SK-N-SH (cell line): ENCODE results near the gene C2orf42. TPM values are rescaled to one million over a fixed set of nuclear protein-coding genes. Genes with fewer than 3 reads are reported as not detected.
"Not testable (repeated sequence)": the region's sequence is repeated elsewhere in the genome, so short reads cannot be mapped to it uniquely, and the experiment has no call there.

Source experiments
- CTCF ChIA-PET: fragments of 300-600, 350-600 bp; formaldehyde crosslinking; extraction: SDS; loops from one replicate; lab custom pipeline; 2021; lab: Yijun Ruan, JAX
- POLR2A ChIA-PET: fragments of 350-600 bp; sonication (Branson Sonifier 250); formaldehyde crosslinking; extraction: SDS; loops from one replicate; lab custom pipeline; 2020; ENCODE audit warnings: antibody characterized with exemption, inconsistent platforms; lab: Yijun Ruan, JAX
- DNase-seq: peaks from one replicate; pipeline ENCODE4 v3.0.0; 2012
- H2AFZ ChIP-seq: fragments of 200-600 bp; sonication (generic); 2 replicates; pipeline ENCODE4 v1.8.1; 2016; ENCODE audit warnings: antibody characterized with exemption, mild to moderate bottlenecking, low read depth
- H3F3A ChIP-seq: fragments of 200-600 bp; sonication (generic); replicated peaks from 2 replicates; pipeline ENCODE3; 2016; ENCODE audit warnings: antibody characterized with exemption, mild to moderate bottlenecking; ENCODE audit not compliant: insufficient read depth
- H3K27ac ChIP-seq, 2 experiments: fragments of 200-500 bp in 1 of 2; fragments of 200-600 bp in 1 of 2; sonication (Bioruptor generic) in 1 of 2; sonication (generic), shearing (Covaris generic) in 1 of 2; 2 replicates each; pipeline versions ENCODE4 v1.5.1 to v1.6.1; 2014 to 2016; ENCODE audit warnings: low read depth in 2 of 2, inconsistent platforms in 1 of 2, low read length in 1 of 2, mild to moderate bottlenecking in 1 of 2, mixed read lengths in 1 of 2
- H3K27me3 ChIP-seq: fragments of 200-600 bp; sonication (generic), shearing (Covaris generic); 2 replicates; pipeline ENCODE4 v1.6.1; 2016; ENCODE audit warnings: mixed run types; ENCODE audit not compliant: insufficient read depth
- H3K36me3 ChIP-seq, 2 experiments: fragments of 200-500 bp in 1 of 2; fragments of 200-600 bp in 1 of 2; sonication (Bioruptor generic) in 1 of 2; sonication (generic) in 1 of 2; replicated peaks in 1 of 2; 2 replicates each; pipeline versions ENCODE3 to v1.5.1; 2014 to 2016; ENCODE audit warnings: low read length in 1 of 2, mild to moderate bottlenecking in 1 of 2; ENCODE audit not compliant: insufficient read depth in 2 of 2, control insufficient read depth in 1 of 2
- H3K4me1 ChIP-seq, 2 experiments: fragments of 200-500 bp in 1 of 2; fragments of 200-600 bp in 1 of 2; sonication (Bioruptor generic) in 1 of 2; sonication (generic), shearing (Covaris generic) in 1 of 2; 2 replicates each; pipeline versions ENCODE4 v1.5.1 to v1.6.1; 2014 to 2016; ENCODE audit warnings: low read depth in 1 of 2, low read length in 1 of 2, mixed run types in 1 of 2; ENCODE audit not compliant: insufficient read depth in 2 of 2, control insufficient read depth in 1 of 2
- H3K4me2 ChIP-seq: fragments of 200-600 bp; sonication (generic), shearing (Covaris generic); 2 replicates; pipeline ENCODE4 v1.6.1; 2017; ENCODE audit warnings: mixed run types
- H3K4me3 ChIP-seq, 2 experiments: fragments of 200-500 bp in 1 of 2; fragments of 200-600 bp in 1 of 2; sonication (Bioruptor generic) in 1 of 2; sonication (generic), shearing (Covaris generic) in 1 of 2; 2 replicates each; pipeline versions ENCODE4 v1.5.1 to v1.8.1; 2014 to 2016; ENCODE audit warnings: low read depth in 2 of 2, inconsistent platforms in 1 of 2, low read length in 1 of 2, mild to moderate bottlenecking in 1 of 2, mixed read lengths in 1 of 2, moderate library complexity in 1 of 2
- H3K79me2 ChIP-seq: fragments of 200-600 bp; sonication (generic); 2 replicates; pipeline ENCODE4 v1.8.1; 2017; ENCODE audit warnings: mild to moderate bottlenecking; ENCODE audit not compliant: insufficient read depth
- H3K9ac ChIP-seq: fragments of 200-600 bp; sonication (generic); 2 replicates; pipeline ENCODE4 v1.6.1; 2017; ENCODE audit warnings: mixed run types
- H3K9me2 ChIP-seq: fragments of 200-600 bp; sonication (generic); 2 replicates; pipeline ENCODE4 v1.6.1; 2017; ENCODE audit warnings: mixed run types
- H3K9me3 ChIP-seq: fragments of 200-600 bp; sonication (generic); 2 replicates; pipeline ENCODE4 v1.6.1; 2017; ENCODE audit warnings: mixed run types, mild to moderate bottlenecking, moderate library complexity
- H4K20me1 ChIP-seq: fragments of 200-600 bp; sonication (generic); 2 replicates; pipeline ENCODE4 v1.6.1; 2017; ENCODE audit warnings: mild to moderate bottlenecking, mixed run types; ENCODE audit not compliant: insufficient read depth
- CTCF ChIP-seq: fragments of 200-600 bp; sonication (generic); IDR thresholded peaks from 2 replicates; pipeline ENCODE4 v1.6.1; 2017; ENCODE audit warnings: antibody characterized with exemption, mild to moderate bottlenecking, moderate library complexity
- EP300 ChIP-seq, 2 experiments: IDR thresholded peaks; 2 replicates each; pipeline versions ENCODE4 v1.4.0 to v1.6.1; 2012; ENCODE audit warnings: borderline replicate concordance in 1 of 2, low read depth in 1 of 2, low read length in 1 of 2
- EZH2phosphoT487 ChIP-seq: fragments of 200-600 bp; sonication (generic); IDR thresholded peaks from 2 replicates; pipeline ENCODE4 v1.6.1; 2017; ENCODE audit warnings: low read depth, mixed run types, mild to moderate bottlenecking, antibody characterized with exemption, moderate library complexity, borderline replicate concordance
- IRF3 ChIP-seq: fragments of 150-350 bp; IDR thresholded peaks from 2 replicates; pipeline ENCODE4 v1.6.1; 2016; ENCODE audit warnings: mild to moderate bottlenecking, low read depth, low read length
- MAX ChIP-seq: IDR thresholded peaks from 2 replicates; pipeline ENCODE4 v1.4.0; 2012; ENCODE audit warnings: low read depth
- MEF2A ChIP-seq: IDR thresholded peaks from 2 replicates; pipeline ENCODE4 v1.4.0; 2012; ENCODE audit warnings: low read depth, borderline replicate concordance
- NRF1 ChIP-seq: IDR thresholded peaks from 2 replicates; pipeline ENCODE4 v1.6.1; 2012; ENCODE audit warnings: low read depth, mild to moderate bottlenecking, low read length
- PBX3 ChIP-seq: IDR thresholded peaks from 2 replicates; pipeline ENCODE4; 2012
- RCOR1 ChIP-seq: fragments of 150-350 bp; IDR thresholded peaks from 2 replicates; pipeline ENCODE4 v1.6.1; 2017; ENCODE audit warnings: antibody characterized with exemption, low read length
- RFX5 ChIP-seq: IDR thresholded peaks from 2 replicates; pipeline ENCODE4 v1.6.1; 2012; ENCODE audit warnings: mild to moderate bottlenecking, improper control_type of control experiment, low read length
- TCF12 ChIP-seq: IDR thresholded peaks from 2 replicates; pipeline ENCODE4 v1.4.0; 2012
- USF1 ChIP-seq: IDR thresholded peaks from 2 replicates; pipeline ENCODE4 v1.4.0; 2012; ENCODE audit warnings: low read depth, borderline replicate concordance
- WGBS: methylation state at CpG from one replicate; pipeline ENCODE4 v1.1.6; 2017; ENCODE audit warnings: low lambda C conversion rate; 5-methylcytosine and 5-hydroxymethylcytosine counted together
- polyA plus RNA-seq, 3 experiments: library from polyadenylated mRNA; depleted of rRNA; stranded (reverse); fragments of >200 nt; gene quantifications; 2 replicates each; pipeline ENCODE4 v1.2.3, GENCODE V29; 2012

Gene C2orf42
- polyA plus RNA-seq, 1 of the 3 experiments (the other 2 are of a cell fraction), result 5.1 TPM

GRCh38 chr2:70188460-70188859, 2.4 kb downstream of the C2orf42 start (continued):
- TF ChIP-seq IRF3 (no peak), RFX5 (no peak), RCOR1 (no peak), TCF12 (no peak), PBX3 (no peak), CTCF (no peak), EZH2phosphoT487 (no peak), MEF2A (no peak), NRF1 (no peak), USF1 (no peak), EP300 (IDR thresholded peaks at IDR 0.05; ENCODE audit: borderline replicate concordance in 1 of 2, low read depth in 1 of 2, low read length in 1 of 2) (no peak), MAX (no peak)
- TF ChIP-seq, all 33 proteins: peak for 0

- H3K4me3 ChIP-seq, H3K9me3 ChIP-seq, H4K20me1 ChIP-seq, H3K4me2 ChIP-seq, H3K9ac ChIP-seq, H3K27ac ChIP-seq, H3K27me3 ChIP-seq, H3K9me2 ChIP-seq, DNase-seq, H3K4me1 ChIP-seq, H3K36me3 ChIP-seq, POLR2A ChIA-PET, H2AFZ ChIP-seq: not testable (repeated sequence)
- H3F3A ChIP-seq, result peaks cover 26% of the 10 kb centered on the region
- WGBS, result 95% methylated on average over 9 of the region's 9 CpGs
- CTCF ChIA-PET, result interaction anchor here (2.2 kb wide), 1 partner anchor 27 kb away, joined by 4 read pairs; no protein-coding TSS in a partner anchor
- H3K79me2 ChIP-seq, result peaks cover 20% of the 10 kb centered on the region; the same call in 1 of the 2 replicates
Measured at GRCh38 chr2:70187170-70187569, 3.6 kb downstream of the C2orf42 start.
